ENCODE results near the gene CLEC2D.
A peak's percentile ranks its signal among the peaks of the same experiment; 100 is the strongest.
"Not testable (repeated sequence)": the region's sequence is repeated elsewhere in the genome, so short reads cannot be mapped to it uniquely, and the experiment has no call there.

CLEC2D gene

GRCh38 chr12:9660046-9660445 is 9.5 kb upstream of the CLEC2D start:
- no peak for DNase-seq (ENCODE audit: low read depth)

- no peak for DNase-seq (ENCODE audit: low read depth)
These were observed 7.8 kb upstream of the CLEC2D start for GRCh38 chr12:9661720-9662119.

GRCh38 chr12:9662488-9662887 is 7.0 kb upstream of the CLEC2D start:
- DNase-seq (ENCODE audit: low read depth): no peak

GRCh38 chr12:9667403-9668160 is 1.9 kb upstream of the CLEC2D start:
- DNase-seq (ENCODE audit: low read depth): no peak

- DNase-seq (ENCODE audit: low read depth): no peak
These were observed 1.1 kb upstream of the CLEC2D start for GRCh38 chr12:9668161-9669018.

- DNase-seq (ENCODE audit: low read depth): no peak
These were observed 540 bp upstream of the CLEC2D start for GRCh38 chr12:9669019-9669326.

- DNase-seq (ENCODE audit: low read depth): not testable (repeated sequence)
These were observed 2.8 kb downstream of the CLEC2D start for GRCh38 chr12:9672340-9672739.

- peak; percentile 66 for DNase-seq (ENCODE audit: low read depth)
These were observed 4.1 kb downstream of the CLEC2D start for GRCh38 chr12:9673404-9674225.

- no peak for DNase-seq (ENCODE audit: low read depth)
These were observed 4.7 kb downstream of the CLEC2D start for GRCh38 chr12:9674226-9674590.

- DNase-seq (ENCODE audit: low read depth): not testable (repeated sequence)
These were observed 13.0 kb downstream of the CLEC2D start for GRCh38 chr12:9682508-9682907.

GRCh38 chr12:9682949-9683348 is 13.4 kb downstream of the CLEC2D start:
- not testable (repeated sequence) for DNase-seq (ENCODE audit: low read depth)

- not testable (repeated sequence) for DNase-seq (ENCODE audit: low read depth)
These were observed 15.9 kb downstream of the CLEC2D start for GRCh38 chr12:9685366-9685765.

GRCh38 chr12:9685915-9686314 is 16.4 kb downstream of the CLEC2D start:
- no peak for DNase-seq (ENCODE audit: low read depth)

- DNase-seq (ENCODE audit: low read depth): no peak
These were observed 17.7 kb downstream of the CLEC2D start for GRCh38 chr12:9687228-9687627.

GRCh38 chr12:9692909-9693308 is 23.4 kb downstream of the CLEC2D start:
- DNase-seq (ENCODE audit: low read depth): no peak

- DNase-seq (ENCODE audit: low read depth): no peak
These were observed 24.7 kb downstream of the CLEC2D start for GRCh38 chr12:9694241-9694640.

GRCh38 chr12:9695150-9695549 is 25.6 kb downstream of the CLEC2D start:
- not testable (repeated sequence) for DNase-seq (ENCODE audit: low read depth)

GRCh38 chr12:9695661-9696060 is 26.1 kb downstream of the CLEC2D start:
- not testable (repeated sequence) for DNase-seq (ENCODE audit: low read depth)

GRCh38 chr12:9697619-9698018 is 28.1 kb downstream of the CLEC2D start:
- no peak for DNase-seq (ENCODE audit: low read depth)

GRCh38 chr12:9698681-9699080 is 29.2 kb downstream of the CLEC2D start:
- no peak for DNase-seq (ENCODE audit: low read depth)

GRCh38 chr12:9699269-9699897 is 29.9 kb downstream of the CLEC2D start:
- DNase-seq (ENCODE audit: low read depth): no peak

Measured in GM04503 (cell line).